ENCODE data around the gene LYPD3. TPM values are rescaled to one million over a fixed set of nuclear protein-coding genes. Genes with fewer than 3 reads are reported as not detected.
"Not testable (repeated sequence)": the region's sequence is repeated elsewhere in the genome, so short reads cannot be mapped to it uniquely, and the experiment has no call there.

Gene LYPD3
- total and polyA plus RNA-seq, 12 donors = 0.14 to 0.75 (median 0.36) TPM; not detected in 2

- Histone ChIP-seq H3K4me1 (peaks cover 0 to 20% (median 10%) of the 10 kb centered on the region in 9 donors), H3K27me3 (peaks cover 0 to 4% (median 0%) of the 10 kb centered on the region in 7 donors), H3K36me3 (no peaks in the 10 kb centered on the region), H3K4me3 (no peak overlapping the region), H3K9me3 (peaks cover 0 to 3% (median 0%) of the 10 kb centered on the region in 11 donors), H3K27ac (peak overlapping the region in 5 of 10 donors; percentile 43 to 71 (median 57))
- DNase-seq (no peak), ATAC-seq (no peak)
- TF ChIP-seq, protein P1, sequence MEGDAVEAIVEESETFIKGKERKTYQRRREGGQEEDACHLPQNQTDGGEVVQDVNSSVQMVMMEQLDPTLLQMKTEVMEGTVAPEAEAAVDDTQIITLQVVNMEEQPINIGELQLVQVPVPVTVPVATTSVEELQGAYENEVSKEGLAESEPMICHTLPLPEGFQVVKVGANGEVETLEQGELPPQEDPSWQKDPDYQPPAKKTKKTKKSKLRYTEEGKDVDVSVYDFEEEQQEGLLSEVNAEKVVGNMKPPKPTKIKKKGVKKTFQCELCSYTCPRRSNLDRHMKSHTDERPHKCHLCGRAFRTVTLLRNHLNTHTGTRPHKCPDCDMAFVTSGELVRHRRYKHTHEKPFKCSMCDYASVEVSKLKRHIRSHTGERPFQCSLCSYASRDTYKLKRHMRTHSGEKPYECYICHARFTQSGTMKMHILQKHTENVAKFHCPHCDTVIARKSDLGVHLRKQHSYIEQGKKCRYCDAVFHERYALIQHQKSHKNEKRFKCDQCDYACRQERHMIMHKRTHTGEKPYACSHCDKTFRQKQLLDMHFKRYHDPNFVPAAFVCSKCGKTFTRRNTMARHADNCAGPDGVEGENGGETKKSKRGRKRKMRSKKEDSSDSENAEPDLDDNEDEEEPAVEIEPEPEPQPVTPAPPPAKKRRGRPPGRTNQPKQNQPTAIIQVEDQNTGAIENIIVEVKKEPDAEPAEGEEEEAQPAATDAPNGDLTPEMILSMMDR (IDR thresholded peaks at IDR 0.05) = no peak
- intact Hi-C loops (cut with DNase I) = loop anchor here in 3 of 10 donors (10.0 kb wide), 1 partner anchor 215 kb away; no protein-coding TSS in a partner anchor
Observed at GRCh38 chr19:43439709-43440063, 25.7 kb downstream of the LYPD3 start.

DNA sequence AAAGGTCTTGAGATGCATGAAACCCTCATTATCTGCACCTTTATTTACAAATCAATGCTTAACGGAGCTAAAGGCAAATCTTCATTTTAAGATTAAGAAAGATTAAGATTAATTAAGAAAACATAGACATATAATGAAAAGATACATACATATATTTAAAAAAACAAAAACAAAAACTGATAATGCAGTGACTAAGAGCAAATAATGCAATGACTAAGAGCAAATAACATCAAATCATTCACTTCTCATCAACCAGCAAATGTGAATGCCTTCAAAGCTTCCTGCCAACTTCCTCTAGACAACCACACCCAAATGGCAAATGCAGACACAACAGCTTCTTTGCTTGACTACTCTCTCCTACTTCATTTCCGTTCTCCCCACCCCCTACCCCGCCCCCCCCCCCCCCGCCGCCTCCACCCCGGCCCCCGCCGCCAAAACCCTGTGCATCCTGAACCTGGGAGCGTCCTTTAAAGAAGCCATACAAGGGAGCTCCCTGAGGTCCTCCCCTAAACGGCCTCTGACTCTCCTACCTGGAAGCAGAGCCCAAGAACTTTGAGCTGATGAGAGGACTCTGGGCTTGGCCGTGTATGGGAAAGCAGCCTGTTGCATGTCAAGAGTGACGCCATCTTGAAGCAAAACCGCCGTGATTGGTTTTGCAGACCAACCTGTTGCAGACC lies 26.2 kb downstream of the LYPD3 start:
- Histone ChIP-seq H3K4me1 (peaks cover 0 to 20% (median 10%) of the 10 kb centered on the region in 9 donors), H3K4me3 (no peak overlapping the region), H3K27ac (peak overlapping the region in 9 of 10 donors; percentile 24 to 85 (median 63)), H3K9me3 (peaks cover 0 to 3% (median 0%) of the 10 kb centered on the region in 11 donors), H3K36me3 (no peaks in the 10 kb centered on the region), H3K27me3 (peaks cover 0 to 4% (median 0%) of the 10 kb centered on the region in 7 donors)
- 38 to 48% methylated on average over 14 of the region's 14 CpGs for WGBS, 2 donors
- DNase-seq (peak in 1 of 2 donors; percentile 10), ATAC-seq (peak; percentile 30 to 82 (median 76))
- TF ChIP-seq, protein P1 (IDR thresholded peaks at IDR 0.05) = no peak
- intact Hi-C loops (cut with DNase I) = no loop called here

DNA sequence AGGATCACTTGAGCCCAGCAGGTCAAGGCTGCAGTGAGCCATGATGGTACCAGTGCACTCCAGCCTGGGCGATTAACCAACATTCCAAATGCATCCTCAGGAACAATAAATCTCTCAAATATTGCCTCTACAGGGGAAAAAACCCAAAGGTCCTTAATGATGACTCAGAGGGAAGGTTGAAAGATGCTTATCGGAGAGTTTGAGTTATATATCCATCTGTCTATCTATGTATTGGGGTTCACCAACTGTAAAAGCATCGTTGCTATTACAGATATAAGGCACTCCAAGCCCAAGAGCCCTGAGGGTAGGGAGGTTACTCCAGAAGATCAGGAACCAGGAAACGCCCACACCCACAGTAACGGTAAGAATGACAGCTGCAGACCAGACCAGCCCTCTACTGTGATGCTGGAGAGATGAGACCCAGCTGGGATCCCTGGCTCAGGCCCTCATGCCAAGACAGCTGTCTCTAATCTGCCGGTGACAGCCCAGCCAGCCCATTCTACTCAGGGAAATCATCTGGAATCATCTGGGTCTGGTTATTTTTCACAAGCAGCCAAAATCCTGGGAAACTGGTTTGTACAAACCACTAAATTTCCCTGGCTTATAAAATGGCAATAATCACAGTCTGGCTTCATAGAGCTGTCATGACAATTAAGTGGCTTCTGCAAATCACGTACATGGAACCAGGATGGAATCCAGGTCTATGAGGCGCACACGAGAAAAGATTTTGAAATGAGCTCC lies 26.9 kb downstream of the LYPD3 start:
- TF ChIP-seq, protein P1 (IDR thresholded peaks at IDR 0.05) = no peak
- H3K4me3 ChIP-seq = no peak overlapping the region
- H3K27ac ChIP-seq = peak overlapping the region in 9 of 10 donors; percentile 24 to 85 (median 63)
- peak; percentile 88 to 98 (median 94) for ATAC-seq
- H3K4me1 ChIP-seq = peaks cover 0 to 20% (median 10%) of the 10 kb centered on the region in 9 donors
- H3K36me3 ChIP-seq = no peaks in the 10 kb centered on the region
- H3K27me3 ChIP-seq = peaks cover 0 to 4% (median 0%) of the 10 kb centered on the region in 7 donors
- peaks cover 0 to 3% (median 0%) of the 10 kb centered on the region in 11 donors for H3K9me3 ChIP-seq
- peak; percentile 61 to 74 for DNase-seq
- 44 to 50% methylated on average over 9 of the region's 9 CpGs for WGBS, 2 donors
- intact Hi-C loops (cut with DNase I) = no loop called here

DNA sequence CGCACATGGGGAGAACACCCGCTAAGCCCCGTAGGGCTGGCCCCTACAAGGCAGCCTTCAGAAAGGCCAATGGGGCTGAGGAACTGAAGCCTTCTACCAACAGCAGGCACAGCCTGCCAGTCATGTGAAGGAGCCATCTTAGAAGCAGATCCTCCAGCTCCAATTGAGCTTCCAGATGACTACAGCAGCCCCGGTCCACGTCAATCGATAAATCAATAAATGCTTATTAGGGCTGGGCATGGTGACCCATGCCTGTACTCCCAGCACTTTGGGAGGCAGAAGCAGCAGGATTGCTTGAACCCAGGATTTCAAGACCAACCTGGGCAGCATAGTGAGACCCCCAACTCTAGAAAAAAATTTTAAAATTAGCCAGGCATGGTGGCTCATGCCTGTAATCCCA lies 27.7 kb downstream of the LYPD3 start:
- H3K4me3 ChIP-seq = no peak overlapping the region
- H3K4me1 ChIP-seq = peaks cover 0 to 23% (median 10%) of the 10 kb centered on the region in 9 donors
- peak overlapping the region in 6 of 10 donors; percentile 34 to 85 (median 68) for H3K27ac ChIP-seq
- H3K9me3 ChIP-seq = peaks cover 0 to 3% (median 0%) of the 10 kb centered on the region in 11 donors
- intact Hi-C loops (cut with DNase I) = no loop called here
- no peaks in the 10 kb centered on the region for H3K36me3 ChIP-seq
- TF ChIP-seq, protein P1 (IDR thresholded peaks at IDR 0.05) = no peak
- H3K27me3 ChIP-seq = peaks cover 0 to 4% (median 0%) of the 10 kb centered on the region in 7 donors
- ATAC-seq = no peak
- 78 to 96% methylated on average over 6 of the region's 6 CpGs for WGBS, 2 donors
- DNase-seq = no peak

- H3K4me3 ChIP-seq; ATAC-seq; H3K36me3 ChIP-seq; H3K9me3 ChIP-seq; DNase-seq; H3K27me3 ChIP-seq; intact Hi-C loops (cut with DNase I): not testable (repeated sequence)
- peaks cover 0 to 24% (median 10%) of the 10 kb centered on the region in 9 donors for H3K4me1 ChIP-seq
- peak overlapping the region in 2 of 10 donors; percentile 64 to 71 for H3K27ac ChIP-seq
- WGBS, 2 donors = 91 to 92% methylated on average over 11 of the region's 11 CpGs
Observed at GRCh38 chr19:43437284-43437683, 28.1 kb downstream of the LYPD3 start.

Data from heart right ventricle (tissue), 16 donors.